Measurements from ENCODE around the gene DENND2C. TPM values are rescaled to one million over a fixed set of nuclear protein-coding genes. Genes with fewer than 3 reads are reported as not detected.

Gene DENND2C
- total RNA-seq, 4 donors from 2014 or later = 0.80 to 2.5 (median 1.4) TPM

GRCh38 chr1:114594046-114594445 is 75.8 kb downstream of the DENND2C start:
- H3K4me3 ChIP-seq = no peak overlapping the region
- no peak for TF ChIP-seq EP300 (IDR thresholded peaks at IDR 0.05; ENCODE audit: low read depth)
- TF ChIP-seq, protein P1, sequence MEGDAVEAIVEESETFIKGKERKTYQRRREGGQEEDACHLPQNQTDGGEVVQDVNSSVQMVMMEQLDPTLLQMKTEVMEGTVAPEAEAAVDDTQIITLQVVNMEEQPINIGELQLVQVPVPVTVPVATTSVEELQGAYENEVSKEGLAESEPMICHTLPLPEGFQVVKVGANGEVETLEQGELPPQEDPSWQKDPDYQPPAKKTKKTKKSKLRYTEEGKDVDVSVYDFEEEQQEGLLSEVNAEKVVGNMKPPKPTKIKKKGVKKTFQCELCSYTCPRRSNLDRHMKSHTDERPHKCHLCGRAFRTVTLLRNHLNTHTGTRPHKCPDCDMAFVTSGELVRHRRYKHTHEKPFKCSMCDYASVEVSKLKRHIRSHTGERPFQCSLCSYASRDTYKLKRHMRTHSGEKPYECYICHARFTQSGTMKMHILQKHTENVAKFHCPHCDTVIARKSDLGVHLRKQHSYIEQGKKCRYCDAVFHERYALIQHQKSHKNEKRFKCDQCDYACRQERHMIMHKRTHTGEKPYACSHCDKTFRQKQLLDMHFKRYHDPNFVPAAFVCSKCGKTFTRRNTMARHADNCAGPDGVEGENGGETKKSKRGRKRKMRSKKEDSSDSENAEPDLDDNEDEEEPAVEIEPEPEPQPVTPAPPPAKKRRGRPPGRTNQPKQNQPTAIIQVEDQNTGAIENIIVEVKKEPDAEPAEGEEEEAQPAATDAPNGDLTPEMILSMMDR (IDR thresholded peaks at IDR 0.05) = no peak
- TF ChIP-seq POLR2AphosphoS5 (IDR thresholded peaks at IDR 0.05) = no peak
- TF ChIP-seq POLR2A (IDR thresholded peaks at IDR 0.05) = no peak
- DNase-seq = no peak
- H3K27me3 ChIP-seq = no peaks in the 10 kb centered on the region
- no peaks in the 10 kb centered on the region for H3K9me3 ChIP-seq
- H3K36me3 ChIP-seq = no peaks in the 10 kb centered on the region
- in situ Hi-C loops (cut with MboI; ENCODE audit: low pct_ligation_motif_present in 1 of 4, low pct_unique_long_range_greater_than_20kb in 1 of 4, low sequenced_read_pairs in 3 of 4) (loop anchor here in 1 of 4 donors (25.0 kb wide), 1 partner anchor 118 kb away; the partner anchor contains the start of gene NRAS), intact Hi-C loops (cut with DNase I; ENCODE audit: low total_unique reads) (no loop called here)
- no peaks in the 10 kb centered on the region for H3K4me1 ChIP-seq
- WGBS, 2 donors (ENCODE audit: low coverage in 1 of 2) = 92 to 96% methylated on average over 2 to 3 of the region's 3 CpGs
- H3K27ac ChIP-seq = no peak overlapping the region

DNA sequence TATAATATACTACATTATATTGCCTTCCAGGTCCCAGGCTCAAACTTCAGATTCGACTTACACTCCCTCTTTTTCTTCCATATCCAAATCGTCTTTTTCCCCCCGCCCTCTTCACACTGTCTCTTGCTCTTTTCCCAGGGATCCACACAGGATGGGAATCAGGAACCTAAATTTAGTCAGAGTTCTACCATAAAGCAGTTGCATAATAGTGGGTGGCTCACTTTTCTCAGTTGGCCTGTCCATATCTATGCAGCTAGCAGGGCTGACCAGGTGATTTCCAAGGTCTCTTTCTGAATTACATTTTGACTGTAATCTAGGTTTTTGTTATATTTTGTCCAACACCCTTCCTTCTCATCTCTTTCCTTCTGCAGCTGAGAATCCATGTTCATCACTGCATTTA is 80.7 kb downstream of the DENND2C start:
- intact Hi-C loops (cut with DNase I; ENCODE audit: low total_unique reads) (no loop called here), in situ Hi-C loops (cut with MboI; ENCODE audit: low pct_ligation_motif_present in 1 of 4, low pct_unique_long_range_greater_than_20kb in 1 of 4, low sequenced_read_pairs in 3 of 4) (loop anchor here in 1 of 4 donors (25.0 kb wide), 1 partner anchor 123 kb away; the partner anchor contains the start of gene NRAS)
- H3K36me3 ChIP-seq = no peaks in the 10 kb centered on the region
- H3K4me3 ChIP-seq = no peak overlapping the region
- no peak overlapping the region for H3K27ac ChIP-seq
- TF ChIP-seq, protein P1 (IDR thresholded peaks at IDR 0.05) = no peak
- TF ChIP-seq POLR2A (IDR thresholded peaks at IDR 0.05) (no peak), EP300 (IDR thresholded peaks at IDR 0.05; ENCODE audit: low read depth) (no peak), POLR2AphosphoS5 (IDR thresholded peaks at IDR 0.05) (no peak)
- no peaks in the 10 kb centered on the region for H3K27me3 ChIP-seq
- H3K9me3 ChIP-seq = no peaks in the 10 kb centered on the region
- H3K4me1 ChIP-seq = no peaks in the 10 kb centered on the region
- no peak for DNase-seq
- 87 to 95% methylated on average over 3 of the region's 3 CpGs for WGBS, 2 donors (ENCODE audit: low coverage in 1 of 2)

DNA sequence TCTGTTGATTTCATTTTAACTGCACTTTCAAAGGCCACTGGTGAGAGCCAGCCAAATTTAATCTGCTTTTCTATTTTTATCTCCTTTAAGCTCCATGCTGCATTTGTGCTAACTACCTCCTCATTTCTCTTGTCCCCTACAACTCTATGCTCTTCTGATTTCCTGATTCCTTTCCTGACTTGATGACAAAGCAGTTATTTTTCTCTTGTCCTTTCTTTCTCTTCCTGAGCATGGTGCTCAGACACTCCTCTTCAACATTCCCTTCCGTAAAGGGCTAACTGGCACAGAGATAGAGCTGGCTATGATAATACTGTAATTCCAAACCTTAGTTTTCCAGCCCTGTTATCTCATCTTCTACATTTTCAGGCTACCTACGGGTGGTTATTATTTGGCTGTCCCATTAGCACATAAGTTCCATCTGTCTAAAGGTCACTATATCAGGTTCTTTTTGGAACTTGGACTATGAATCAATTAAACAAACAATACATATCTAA is 81.6 kb downstream of the DENND2C start:
- no peak overlapping the region for H3K4me3 ChIP-seq
- DNase-seq = no peak
- in situ Hi-C loops (cut with MboI; ENCODE audit: low pct_ligation_motif_present in 1 of 4, low pct_unique_long_range_greater_than_20kb in 1 of 4, low sequenced_read_pairs in 3 of 4) (loop anchor here in 1 of 4 donors (25.0 kb wide), 1 partner anchor 124 kb away; the partner anchor contains the start of gene NRAS), intact Hi-C loops (cut with DNase I; ENCODE audit: low total_unique reads) (no loop called here)
- 89 to 91% methylated on average over 2 of the region's 2 CpGs for WGBS, 2 donors (ENCODE audit: low coverage in 1 of 2)
- no peaks in the 10 kb centered on the region for H3K27me3 ChIP-seq
- H3K4me1 ChIP-seq = no peaks in the 10 kb centered on the region
- TF ChIP-seq POLR2A (IDR thresholded peaks at IDR 0.05) (no peak), EP300 (IDR thresholded peaks at IDR 0.05; ENCODE audit: low read depth) (no peak), POLR2AphosphoS5 (IDR thresholded peaks at IDR 0.05) (no peak)
- TF ChIP-seq, protein P1 (IDR thresholded peaks at IDR 0.05) = no peak
- no peaks in the 10 kb centered on the region for H3K9me3 ChIP-seq
- no peaks in the 10 kb centered on the region for H3K36me3 ChIP-seq
- H3K27ac ChIP-seq = no peak overlapping the region

DNA sequence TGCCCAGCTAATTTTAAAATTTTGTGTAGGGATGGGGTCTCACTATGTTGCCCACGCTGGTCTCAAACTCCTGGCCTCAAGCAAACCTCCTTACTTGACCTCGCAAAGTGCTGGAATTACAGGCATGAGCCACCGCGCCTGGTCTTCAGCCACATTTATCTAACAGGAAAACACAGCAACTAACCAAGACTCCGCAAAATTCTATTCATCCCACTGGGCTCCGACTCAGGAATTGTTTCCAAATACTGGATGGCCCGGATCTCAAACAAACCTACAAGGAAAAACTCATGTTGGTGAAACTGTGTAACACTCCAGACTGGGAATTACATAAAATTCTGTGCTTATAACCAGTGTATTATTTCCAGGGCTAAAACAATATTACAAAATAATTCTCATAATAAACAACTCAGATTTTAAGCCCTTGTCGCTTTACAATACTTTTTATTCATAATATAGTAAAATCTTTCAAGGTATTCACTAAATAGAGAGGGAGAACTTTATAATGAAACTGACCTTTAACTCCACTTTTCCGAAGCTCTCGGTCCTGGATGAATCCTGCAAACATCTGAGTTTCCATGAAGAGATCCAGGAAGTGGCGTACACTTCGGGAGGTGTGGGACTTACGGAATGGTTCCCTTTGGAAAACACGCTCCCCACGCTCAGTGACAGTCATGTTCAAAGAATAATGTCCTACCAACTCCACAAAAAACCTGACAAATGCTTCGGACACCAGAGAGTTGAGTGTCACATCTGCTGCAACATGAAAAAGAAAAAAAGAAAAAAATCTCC is 82.5 kb downstream of the DENND2C start:
- Histone ChIP-seq H3K27ac (no peak overlapping the region), H3K27me3 (no peaks in the 10 kb centered on the region), H3K4me3 (no peak overlapping the region), H3K9me3 (no peaks in the 10 kb centered on the region), H3K36me3 (no peaks in the 10 kb centered on the region), H3K4me1 (no peaks in the 10 kb centered on the region)
- TF ChIP-seq POLR2A (IDR thresholded peaks at IDR 0.05) = no peak
- TF ChIP-seq, protein P1 (IDR thresholded peaks at IDR 0.05) = no peak
- TF ChIP-seq POLR2AphosphoS5 (IDR thresholded peaks at IDR 0.05) = no peak
- no peak for TF ChIP-seq EP300 (IDR thresholded peaks at IDR 0.05; ENCODE audit: low read depth)
- intact Hi-C loops (cut with DNase I; ENCODE audit: low total_unique reads) (no loop called here), in situ Hi-C loops (cut with MboI; ENCODE audit: low pct_ligation_motif_present in 1 of 4, low pct_unique_long_range_greater_than_20kb in 1 of 4, low sequenced_read_pairs in 3 of 4) (loop anchor here in 1 of 4 donors (25.0 kb wide), 1 partner anchor 125 kb away; the partner anchor contains the start of gene NRAS)
- DNase-seq = no peak
- 92 to 93% methylated on average over 12 to 16 of the region's 16 CpGs for WGBS, 2 donors (ENCODE audit: low coverage in 1 of 2)
